Measurements from ENCODE around the gene VTI1A. TPM values are rescaled to one million over a fixed set of nuclear protein-coding genes. Genes with fewer than 3 reads are reported as not detected.

Gene VTI1A
- total RNA-seq, 1 donor from 2014 or later: 39.9 TPM

DNA sequence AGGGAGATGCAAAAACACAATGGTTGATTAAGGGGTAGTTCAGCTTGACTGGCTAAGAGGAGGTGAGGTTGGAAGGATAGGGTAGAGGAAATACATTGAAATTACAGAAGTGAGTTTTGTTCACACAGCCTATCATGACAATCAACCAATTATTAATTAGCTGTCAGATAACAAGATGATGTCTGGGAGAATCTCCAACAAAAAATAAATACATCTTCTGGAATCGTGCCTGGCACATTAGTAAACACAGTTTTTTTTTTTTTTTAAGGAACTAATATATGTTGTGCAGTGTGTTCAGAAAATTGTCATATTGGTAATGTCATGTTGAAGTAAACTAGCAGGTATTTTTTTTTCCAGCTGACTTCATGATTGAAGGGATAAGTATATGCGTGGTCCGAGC, 171.8 kb downstream of the VTI1A start:
- no peak overlapping the region for H3K27ac Mint-ChIP-seq
- intact Hi-C loops (cut with micrococcal nuclease): no loop called here
- H3K27me3 Mint-ChIP-seq (ENCODE audit: insufficient read depth): no peaks in the 10 kb centered on the region
- no peaks in the 10 kb centered on the region for H3K36me3 Mint-ChIP-seq (ENCODE audit: low read depth)
- H3K9me3 Mint-ChIP-seq: peaks cover 10% of the 10 kb centered on the region
- no peaks in the 10 kb centered on the region for H3K4me1 Mint-ChIP-seq (ENCODE audit: low read depth)
- H3K4me3 Mint-ChIP-seq: no peak overlapping the region
- no peak for DNase-seq (ENCODE audit: low spot score)

DNA sequence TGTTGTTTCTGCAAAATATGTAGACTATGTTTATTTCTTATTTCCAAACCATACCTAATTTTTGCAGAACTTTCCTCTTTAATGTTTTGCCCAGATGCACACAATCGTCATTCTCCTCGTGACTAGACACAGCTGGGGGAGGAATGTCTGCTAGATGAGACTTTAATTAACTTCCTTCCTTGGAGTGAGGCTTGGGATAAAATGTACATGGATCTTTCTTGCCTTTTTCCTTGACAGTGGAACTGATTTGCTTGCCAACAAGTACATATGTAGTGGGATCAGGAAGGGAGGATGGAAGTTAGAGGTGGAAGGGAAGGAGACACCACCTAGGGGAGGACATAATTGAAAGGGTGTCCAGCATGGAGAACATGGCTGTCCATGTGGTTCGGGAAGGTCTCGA, 172.5 kb downstream of the VTI1A start:
- Mint-ChIP-seq H3K27me3 (ENCODE audit: insufficient read depth) (no peaks in the 10 kb centered on the region), H3K36me3 (ENCODE audit: low read depth) (no peaks in the 10 kb centered on the region), H3K4me3 (no peak overlapping the region), H3K9me3 (peaks cover 10% of the 10 kb centered on the region), H3K27ac (no peak overlapping the region), H3K4me1 (ENCODE audit: low read depth) (no peaks in the 10 kb centered on the region)
- DNase-seq (ENCODE audit: low spot score): no peak
- intact Hi-C loops (cut with micrococcal nuclease): no loop called here

DNA sequence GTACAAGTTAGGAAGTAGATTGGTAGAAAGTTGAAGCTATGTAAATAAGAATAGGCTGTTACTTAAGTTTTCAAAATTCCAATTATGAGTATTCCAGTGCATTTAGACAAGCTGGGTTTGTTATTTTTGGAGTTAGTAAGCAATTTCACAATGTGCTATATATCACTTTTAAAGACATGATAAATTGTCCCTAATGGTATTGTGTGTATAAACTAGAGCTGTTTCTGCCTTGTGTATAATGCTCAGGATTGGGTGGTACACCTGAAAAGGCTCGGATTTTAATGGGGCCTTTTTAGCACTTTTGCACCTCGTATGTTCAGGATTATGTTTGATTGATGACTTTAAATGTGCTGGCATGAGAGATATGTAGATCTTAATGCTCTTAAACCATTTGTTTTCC, 175.8 kb downstream of the VTI1A start:
- no peak for DNase-seq (ENCODE audit: low spot score)
- Mint-ChIP-seq H3K27me3 (ENCODE audit: insufficient read depth) (no peaks in the 10 kb centered on the region), H3K27ac (no peak overlapping the region), H3K36me3 (ENCODE audit: low read depth) (no peaks in the 10 kb centered on the region), H3K4me1 (ENCODE audit: low read depth) (no peaks in the 10 kb centered on the region), H3K9me3 (no peaks in the 10 kb centered on the region), H3K4me3 (no peak overlapping the region)
- intact Hi-C loops (cut with micrococcal nuclease): no loop called here

DNA sequence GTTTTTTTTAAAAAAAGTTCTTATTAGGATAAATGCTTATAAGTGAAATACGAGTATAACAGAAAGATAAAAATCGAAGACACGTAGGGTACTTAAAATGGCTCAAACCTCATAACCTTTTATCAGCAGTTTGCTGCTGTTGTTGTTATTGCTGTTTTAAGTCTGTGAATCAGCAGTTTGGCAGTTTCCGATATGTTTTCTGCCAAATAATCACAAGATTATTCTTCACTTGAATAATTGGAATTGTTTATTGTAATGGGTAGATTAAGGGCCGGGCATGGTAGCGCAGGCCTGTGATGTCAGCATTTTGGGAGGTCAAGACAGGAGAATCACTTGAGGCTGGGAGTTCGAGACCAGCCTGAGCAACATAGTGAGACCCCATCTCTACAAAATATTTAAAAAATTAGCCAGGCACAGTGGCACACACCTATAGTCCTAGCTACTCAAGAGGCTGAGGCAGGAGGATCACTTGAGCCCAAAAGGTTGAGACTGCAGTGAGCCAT, 177.6 kb downstream of the VTI1A start:
- intact Hi-C loops (cut with micrococcal nuclease): no loop called here
- Mint-ChIP-seq H3K4me3 (no peak overlapping the region), H3K9me3 (no peaks in the 10 kb centered on the region)

DNA sequence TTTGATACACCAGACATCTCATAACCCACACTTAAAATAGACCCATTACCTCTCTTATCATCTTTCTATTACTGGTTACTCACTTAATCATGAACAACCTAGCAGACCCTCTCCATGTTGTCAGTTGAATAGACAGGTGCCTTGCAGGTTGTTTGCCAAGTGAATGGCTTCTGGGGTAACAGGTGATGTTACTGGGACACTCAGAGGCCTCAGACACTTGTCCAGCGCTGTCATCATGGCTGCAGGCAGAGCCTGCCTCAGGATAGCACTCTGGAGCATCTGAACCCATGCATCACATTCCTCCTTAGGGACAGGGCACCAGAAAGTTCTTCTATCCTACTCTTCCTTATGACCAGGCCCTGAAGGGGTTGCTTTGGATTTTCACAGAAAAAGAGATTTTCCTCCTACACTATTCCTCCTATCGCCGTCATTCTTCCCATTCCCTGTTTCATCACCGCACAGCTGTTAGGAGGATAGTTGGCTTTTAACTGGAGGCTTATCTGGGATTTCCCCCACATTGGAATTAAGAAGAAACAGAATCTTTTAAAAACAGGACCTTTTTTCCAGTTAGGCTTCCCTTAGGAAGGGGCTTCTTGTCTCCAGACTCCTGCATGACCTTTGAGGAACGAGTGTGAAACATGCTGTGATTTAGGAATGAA, 182.1 kb downstream of the VTI1A start:
- intact Hi-C loops (cut with micrococcal nuclease): no loop called here
- DNase-seq (ENCODE audit: low spot score): no peak
- no peaks in the 10 kb centered on the region for H3K36me3 Mint-ChIP-seq (ENCODE audit: low read depth)
- no peak overlapping the region for H3K27ac Mint-ChIP-seq
- H3K4me1 Mint-ChIP-seq (ENCODE audit: low read depth): no peaks in the 10 kb centered on the region
- H3K27me3 Mint-ChIP-seq (ENCODE audit: insufficient read depth): no peaks in the 10 kb centered on the region
- H3K4me3 Mint-ChIP-seq: no peak overlapping the region
- no peaks in the 10 kb centered on the region for H3K9me3 Mint-ChIP-seq

More for the DNA sequence above, 177.6 kb downstream of the VTI1A start:
- Mint-ChIP-seq H3K4me1 (ENCODE audit: low read depth) (no peaks in the 10 kb centered on the region), H3K27me3 (ENCODE audit: insufficient read depth) (no peaks in the 10 kb centered on the region), H3K36me3 (ENCODE audit: low read depth) (no peaks in the 10 kb centered on the region), H3K27ac (no peak overlapping the region)
- no peak for DNase-seq (ENCODE audit: low spot score)

DNA sequence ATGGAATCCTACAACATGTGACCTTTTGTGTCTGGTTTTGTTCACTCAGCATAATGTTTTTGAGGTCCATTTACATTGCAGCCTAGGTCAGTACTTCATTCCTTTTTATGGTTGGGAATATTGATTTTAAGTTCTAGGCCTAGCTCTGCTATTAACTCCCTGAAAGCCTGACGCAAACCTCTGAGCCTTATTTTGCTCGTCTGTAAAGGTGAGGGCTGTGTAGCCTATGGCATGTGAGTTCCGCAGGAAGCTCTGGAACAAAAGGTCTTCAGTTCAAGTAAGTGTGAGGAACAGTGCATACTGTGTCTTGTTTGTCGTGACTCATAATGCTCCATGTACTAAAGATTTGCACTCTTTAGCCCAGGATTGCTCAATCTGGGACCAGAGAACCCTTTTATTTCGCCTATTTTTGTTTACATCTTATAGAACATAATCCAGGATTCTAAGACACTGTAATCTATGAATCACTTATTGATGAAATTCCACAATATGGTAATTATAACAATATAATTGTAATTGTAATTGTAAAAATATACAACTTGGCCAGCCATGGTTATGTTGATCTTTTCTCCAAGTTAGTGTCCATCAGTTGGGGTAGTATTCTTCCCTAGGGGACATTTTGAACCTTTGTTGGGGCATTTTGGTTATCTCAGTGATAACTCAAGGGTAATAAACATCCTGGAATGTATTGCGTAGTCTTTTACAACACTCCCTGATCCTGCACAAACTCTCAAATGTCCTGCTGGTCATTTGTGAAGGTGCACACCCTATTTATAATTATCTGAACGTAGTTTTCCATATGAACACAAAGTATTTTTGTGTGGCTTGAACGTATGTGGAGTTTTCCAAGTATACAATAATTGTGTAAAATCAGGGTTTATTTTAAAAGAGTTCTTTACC, 184.7 kb downstream of the VTI1A start:
- no peaks in the 10 kb centered on the region for H3K27me3 Mint-ChIP-seq (ENCODE audit: insufficient read depth)
- H3K4me1 Mint-ChIP-seq (ENCODE audit: low read depth): no peaks in the 10 kb centered on the region
- no peak overlapping the region for H3K27ac Mint-ChIP-seq
- H3K9me3 Mint-ChIP-seq: no peaks in the 10 kb centered on the region
- no peak overlapping the region for H3K4me3 Mint-ChIP-seq
- H3K36me3 Mint-ChIP-seq (ENCODE audit: low read depth): no peaks in the 10 kb centered on the region
- no peak for DNase-seq (ENCODE audit: low spot score)
- intact Hi-C loops (cut with micrococcal nuclease): no loop called here

DNA sequence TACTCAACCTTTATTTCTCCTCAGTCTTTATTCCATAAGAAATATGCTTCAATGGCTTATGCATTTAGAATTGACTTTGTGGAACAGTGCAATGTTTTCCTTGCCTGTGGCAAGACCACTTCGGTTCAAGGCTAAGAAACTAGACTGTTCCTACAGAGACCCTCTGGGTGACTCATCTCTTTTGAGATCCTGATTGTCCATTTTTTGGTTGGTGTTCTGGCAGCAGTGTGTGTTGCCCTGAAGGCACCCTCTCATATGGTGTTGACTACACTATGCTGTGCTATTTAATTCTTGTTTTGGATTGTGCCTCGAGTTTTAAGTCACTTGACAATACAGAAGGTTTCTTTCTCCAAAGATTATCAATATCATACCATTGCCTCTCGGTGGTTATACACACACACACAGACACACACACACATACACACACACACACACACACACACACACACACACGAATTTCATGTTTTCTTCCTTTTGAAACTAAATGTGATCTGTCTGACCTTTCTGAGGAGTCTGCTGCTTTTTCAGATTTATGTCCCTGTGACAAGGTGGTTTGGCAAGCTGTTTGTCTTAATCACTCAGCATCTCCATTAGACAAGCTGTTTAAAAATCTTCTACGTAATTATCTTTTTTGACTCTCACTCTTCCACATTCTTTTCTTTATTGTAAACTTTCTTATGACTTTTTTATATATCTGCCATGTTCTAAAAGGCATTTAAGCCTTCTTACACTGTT, 187.2 kb downstream of the VTI1A start:
- no peaks in the 10 kb centered on the region for H3K27me3 Mint-ChIP-seq (ENCODE audit: insufficient read depth)
- no peak overlapping the region for H3K4me3 Mint-ChIP-seq
- H3K4me1 Mint-ChIP-seq (ENCODE audit: low read depth): no peaks in the 10 kb centered on the region
- no peaks in the 10 kb centered on the region for H3K36me3 Mint-ChIP-seq (ENCODE audit: low read depth)
- intact Hi-C loops (cut with micrococcal nuclease): no loop called here
- H3K9me3 Mint-ChIP-seq: no peaks in the 10 kb centered on the region
- no peak overlapping the region for H3K27ac Mint-ChIP-seq
- no peak for DNase-seq (ENCODE audit: low spot score)

DNA sequence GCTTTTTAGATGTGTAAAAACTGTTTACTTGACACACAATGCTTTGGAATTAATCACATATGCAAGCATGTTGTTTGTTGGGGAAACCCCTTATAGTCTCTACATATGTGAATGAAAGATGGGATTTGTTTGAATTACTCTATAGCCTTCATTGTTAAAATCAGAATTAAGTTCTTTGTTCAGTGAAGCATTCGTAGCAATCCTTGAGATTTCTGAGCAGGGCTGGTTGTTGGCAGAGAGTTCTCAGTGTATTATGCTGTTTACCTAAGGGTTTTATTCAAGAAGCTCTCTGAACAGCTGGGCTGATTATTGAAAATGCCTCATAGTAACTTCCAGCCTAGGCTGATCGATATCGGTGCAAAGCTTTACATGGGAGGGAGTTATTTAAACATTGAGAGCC, 190.9 kb downstream of the VTI1A start:
- no peaks in the 10 kb centered on the region for H3K4me1 Mint-ChIP-seq (ENCODE audit: low read depth)
- no peak for DNase-seq (ENCODE audit: low spot score)
- no peak overlapping the region for H3K27ac Mint-ChIP-seq
- no peaks in the 10 kb centered on the region for H3K36me3 Mint-ChIP-seq (ENCODE audit: low read depth)
- intact Hi-C loops (cut with micrococcal nuclease): no loop called here
- H3K4me3 Mint-ChIP-seq: no peak overlapping the region
- H3K27me3 Mint-ChIP-seq (ENCODE audit: insufficient read depth): no peaks in the 10 kb centered on the region
- H3K9me3 Mint-ChIP-seq: no peaks in the 10 kb centered on the region

DNA sequence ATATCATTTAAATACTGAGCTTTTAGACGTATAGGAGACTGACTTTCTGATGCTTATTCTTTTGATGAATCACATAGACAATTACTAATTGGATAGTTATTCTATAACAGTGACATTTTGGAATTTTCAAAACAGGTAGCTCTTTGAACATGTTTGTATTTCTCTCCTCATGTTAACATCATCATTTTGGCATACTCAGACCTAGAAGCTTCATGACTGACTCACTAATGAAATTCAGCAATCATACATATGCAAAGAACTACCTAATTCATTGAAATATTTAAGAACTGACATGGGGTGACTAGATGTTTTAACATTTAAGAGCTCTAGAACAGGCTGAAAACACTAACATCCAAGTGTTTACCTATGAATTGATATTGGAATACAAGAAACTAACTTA, 192.3 kb downstream of the VTI1A start:
- H3K4me1 Mint-ChIP-seq (ENCODE audit: low read depth): no peaks in the 10 kb centered on the region

DNA sequence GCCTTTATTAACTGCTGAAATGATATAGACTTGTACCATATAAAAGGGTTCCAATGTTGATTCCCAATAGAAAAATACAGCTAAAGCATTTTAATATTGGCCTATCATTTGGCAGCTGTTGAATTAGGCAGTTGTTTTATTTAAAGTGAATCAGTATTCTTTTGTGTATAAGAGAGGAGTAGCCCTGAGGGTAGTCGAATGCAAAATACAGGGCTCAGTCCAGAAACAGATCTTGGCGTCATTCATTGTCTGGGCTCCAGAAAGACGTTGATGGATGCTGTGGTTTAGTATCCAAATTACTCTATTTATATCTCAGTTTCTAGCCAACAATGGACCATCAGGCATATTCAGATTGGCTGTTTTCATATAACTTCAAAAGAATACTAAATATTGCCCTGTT, 193.6 kb downstream of the VTI1A start:
- H3K9me3 Mint-ChIP-seq: no peaks in the 10 kb centered on the region
- DNase-seq (ENCODE audit: low spot score): no peak
- H3K4me3 Mint-ChIP-seq: no peak overlapping the region
- no peaks in the 10 kb centered on the region for H3K4me1 Mint-ChIP-seq (ENCODE audit: low read depth)
- no peaks in the 10 kb centered on the region for H3K36me3 Mint-ChIP-seq (ENCODE audit: low read depth)
- intact Hi-C loops (cut with micrococcal nuclease): no loop called here
- H3K27ac Mint-ChIP-seq: no peak overlapping the region
- H3K27me3 Mint-ChIP-seq (ENCODE audit: insufficient read depth): no peaks in the 10 kb centered on the region

More for the DNA sequence above, 192.3 kb downstream of the VTI1A start:
- intact Hi-C loops (cut with micrococcal nuclease): no loop called here
- H3K36me3 Mint-ChIP-seq (ENCODE audit: low read depth): no peaks in the 10 kb centered on the region
- no peak overlapping the region for H3K27ac Mint-ChIP-seq
- H3K9me3 Mint-ChIP-seq: no peaks in the 10 kb centered on the region
- DNase-seq (ENCODE audit: low spot score): no peak
- H3K4me3 Mint-ChIP-seq: no peak overlapping the region
- H3K27me3 Mint-ChIP-seq (ENCODE audit: insufficient read depth): no peaks in the 10 kb centered on the region

DNA sequence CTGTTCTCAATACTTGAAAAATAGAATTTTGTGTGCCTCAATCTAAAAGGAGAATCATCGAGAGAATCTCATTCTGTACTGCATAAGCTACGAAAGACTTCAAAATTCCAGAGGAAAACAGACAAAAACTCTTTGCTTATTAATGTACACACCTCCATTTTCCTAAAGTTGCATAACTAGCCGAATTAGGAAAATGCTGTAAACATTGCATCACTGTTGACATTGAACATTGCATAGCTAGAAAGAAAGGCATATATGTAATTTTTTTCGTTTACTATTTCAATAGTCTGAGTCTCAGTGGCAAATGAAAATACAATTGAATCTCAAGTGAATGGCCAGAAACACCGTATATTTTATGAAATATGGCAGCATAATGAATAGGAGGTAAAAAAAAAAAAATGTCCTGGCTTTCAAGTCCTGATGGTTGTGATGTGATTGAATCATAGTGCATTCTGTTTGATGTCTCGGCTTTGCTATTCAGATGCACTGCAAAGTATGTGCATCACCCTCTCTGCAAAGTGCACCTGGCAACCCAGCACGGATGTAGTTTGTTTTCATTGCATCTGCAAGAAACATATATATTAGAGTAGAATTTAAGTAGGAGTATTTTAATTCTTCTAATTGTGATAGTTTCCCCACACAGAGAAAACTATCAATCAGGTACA, 196.7 kb downstream of the VTI1A start:
- Mint-ChIP-seq H3K27ac (no peak overlapping the region), H3K4me1 (ENCODE audit: low read depth) (no peaks in the 10 kb centered on the region), H3K9me3 (no peaks in the 10 kb centered on the region), H3K36me3 (ENCODE audit: low read depth) (no peaks in the 10 kb centered on the region), H3K27me3 (ENCODE audit: insufficient read depth) (no peaks in the 10 kb centered on the region), H3K4me3 (no peak overlapping the region)
- no peak for DNase-seq (ENCODE audit: low spot score)
- intact Hi-C loops (cut with micrococcal nuclease): no loop called here

DNA sequence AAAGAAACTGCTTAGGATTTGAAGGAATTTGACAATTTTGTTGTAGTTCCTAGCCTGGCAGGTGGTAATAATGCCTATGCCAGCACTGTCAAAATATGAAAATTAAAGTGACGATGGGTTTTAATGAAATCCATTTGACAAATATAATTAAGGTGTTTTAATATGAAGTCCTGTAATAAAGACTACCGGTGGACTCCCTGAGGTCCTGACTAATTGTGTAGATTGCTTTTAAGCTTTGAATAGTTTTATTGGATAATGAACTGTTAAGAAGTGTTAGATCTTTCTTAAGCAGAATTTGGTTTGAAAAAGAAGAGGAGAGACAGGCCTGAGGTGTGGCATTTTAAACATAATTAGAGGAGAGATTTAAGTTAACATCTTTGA, 197.2 kb downstream of the VTI1A start:
- DNase-seq (ENCODE audit: low spot score): no peak
- Mint-ChIP-seq H3K27ac (no peak overlapping the region), H3K4me3 (no peak overlapping the region)

More for the DNA sequence above, 197.2 kb downstream of the VTI1A start:
- H3K27me3 Mint-ChIP-seq (ENCODE audit: insufficient read depth): no peaks in the 10 kb centered on the region
- intact Hi-C loops (cut with micrococcal nuclease): no loop called here
- no peaks in the 10 kb centered on the region for H3K4me1 Mint-ChIP-seq (ENCODE audit: low read depth)
- H3K9me3 Mint-ChIP-seq: no peaks in the 10 kb centered on the region
- no peaks in the 10 kb centered on the region for H3K36me3 Mint-ChIP-seq (ENCODE audit: low read depth)

Data from activated T-helper 1 cell treated with anti-CD3 and anti-CD28 coated beads, Interleukin-12 subunit alpha, Interleukin-12 subunit beta, Interleukin-2, Interleukin-4 antibody, amounts not matched to agents 30 ng/mL and 10 ng/mL and 1 ng/mL, durations not matched to agents 14 hours and 24 hours and 36 hours (primary cell).